Psoas muscle (tissue), 8 donors: ENCODE data around the gene ARHGAP45. TPM values are rescaled to one million over a fixed set of nuclear protein-coding genes. Genes with fewer than 3 reads are reported as not detected.

Source experiments
- ATAC-seq, 4 donors: fragments of 200-7000 bp; cut with Tn5 transposase; one replicate each; pipeline ENCODE4 v1.9.1; 2020; ENCODE audit warnings: moderate library complexity in 3 of 4, mild to moderate bottlenecking in 2 of 4
- DNase-seq, 2 donors: peaks; one replicate each; pipeline ENCODE4 v3.0.0-alpha.2; 2020
- H3K27ac ChIP-seq: fragments of 200-600 bp; one replicate; pipeline ENCODE4 v1.8.0; 2022
- H3K27me3 ChIP-seq, 3 donors: fragments of 200-600 bp in 1 of 3; one replicate each; pipeline versions ENCODE4 v1.6.1 to v1.8.0; 2013 to 2022; ENCODE audit warnings: low read length in 2 of 3, mild to moderate bottlenecking in 2 of 3, moderate library complexity in 1 of 3; ENCODE audit not compliant: insufficient read depth in 3 of 3
- H3K36me3 ChIP-seq, 2 donors: fragments of 200-600 bp in 1 of 2; one replicate each; pipeline versions ENCODE4 v1.6.1 to v1.8.0; 2013 to 2022; ENCODE audit warnings: low read depth in 1 of 2, mild to moderate bottlenecking in 1 of 2, moderate library complexity in 1 of 2; ENCODE audit not compliant: insufficient read depth in 1 of 2
- H3K4me1 ChIP-seq: fragments of 200-600 bp; one replicate; pipeline ENCODE4 v1.8.0; 2022
- H3K4me3 ChIP-seq: fragments of 200-600 bp; one replicate; pipeline ENCODE4 v1.8.0; 2022; ENCODE audit warnings: mild to moderate bottlenecking
- H3K9me3 ChIP-seq: fragments of 200-600 bp; one replicate; pipeline ENCODE4 v1.8.0; 2022
- WGBS, 3 donors: extraction: QIAGEN DNeasy Blood & Tissue Kit; methylation state at CpG; one replicate each; pipeline versions ENCODE4 v1.1.6 to v1.1.7; 2013; 5-methylcytosine and 5-hydroxymethylcytosine counted together
- intact Hi-C, 2 donors: fragments of 100-400 bp; cut with DNase I; formaldehyde crosslinking; loops; one replicate each; pipeline versions ENCODE4 v1.11.0 to v1.14.2; 2022
- polyA plus RNA-seq, 3 donors: library from polyadenylated mRNA; stranded (reverse); fragments of 200-250 nt; gene quantifications; one replicate each; pipeline ENCODE4 v1.2.3, GENCODE V29; 2013
- total RNA-seq, 4 donors: library from RNA; stranded (reverse); fragmentation: NEBNext Ultra II Directional in 2 of 4; extraction: Animal tissue kit (Norgen Biotek cat#: 25700) in 2 of 4; gene quantifications; one replicate each; pipeline versions ENCODE4 v1.2.1 to v1.2.4, GENCODE V29; 2021 to 2023
- TF ChIP-seq, protein P1 (sequence below): fragments of 200-600 bp; IDR thresholded peaks from one replicate; pipeline ENCODE4 v1.8.0; 2022; ENCODE audit warnings: antibody characterized with exemption
- donor health status: healthy with polysubstance abuse.
- donor health status: DM: no; HTN: no; CAD: no; lungs with moderate emphysema.
- donor health status: Bipolar disorder and iron deficiency.
- donor health status: healthy.
- donor health status: DM: yes; HTN: yes; CAD: no.
- donor health status: DM: no; HTN: no; CAD: no.
- donor health status: DM: no; HTN: no; CAD: no.
- donor health status: DM: yes; HTN: yes; CAD: no.

The ARHGAP45 gene
- total and polyA plus RNA-seq, 7 donors = 1.2 to 4.0 (median 2.0) TPM

DNA sequence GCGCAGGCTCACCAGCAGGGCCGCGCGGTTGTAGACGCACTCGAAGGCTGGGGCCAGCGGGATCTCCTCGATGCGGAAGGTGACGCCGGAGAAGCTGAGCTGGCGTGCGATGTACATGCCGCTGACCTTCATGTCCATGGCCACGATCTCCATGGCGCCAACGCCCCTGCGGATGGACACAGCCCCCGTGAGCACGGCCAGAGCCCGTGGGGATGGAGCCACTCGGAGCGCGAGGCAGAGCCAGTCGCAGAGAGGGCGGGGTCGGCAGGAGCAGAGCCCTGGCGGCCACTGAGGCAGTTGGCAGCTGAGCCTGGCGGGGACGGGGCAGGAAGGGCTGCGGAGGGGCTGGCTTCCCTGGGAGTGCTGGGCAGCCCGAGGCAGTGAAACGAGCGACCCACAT lies 52.0 kb downstream of the ARHGAP45 start:
- WGBS, 3 donors = 93 to 95% (median 94%) methylated on average over 33 to 34 of the region's 34 CpGs
- H3K4me1 ChIP-seq = no peaks in the 10 kb centered on the region
- no peak overlapping the region for H3K4me3 ChIP-seq
- TF ChIP-seq, protein P1, sequence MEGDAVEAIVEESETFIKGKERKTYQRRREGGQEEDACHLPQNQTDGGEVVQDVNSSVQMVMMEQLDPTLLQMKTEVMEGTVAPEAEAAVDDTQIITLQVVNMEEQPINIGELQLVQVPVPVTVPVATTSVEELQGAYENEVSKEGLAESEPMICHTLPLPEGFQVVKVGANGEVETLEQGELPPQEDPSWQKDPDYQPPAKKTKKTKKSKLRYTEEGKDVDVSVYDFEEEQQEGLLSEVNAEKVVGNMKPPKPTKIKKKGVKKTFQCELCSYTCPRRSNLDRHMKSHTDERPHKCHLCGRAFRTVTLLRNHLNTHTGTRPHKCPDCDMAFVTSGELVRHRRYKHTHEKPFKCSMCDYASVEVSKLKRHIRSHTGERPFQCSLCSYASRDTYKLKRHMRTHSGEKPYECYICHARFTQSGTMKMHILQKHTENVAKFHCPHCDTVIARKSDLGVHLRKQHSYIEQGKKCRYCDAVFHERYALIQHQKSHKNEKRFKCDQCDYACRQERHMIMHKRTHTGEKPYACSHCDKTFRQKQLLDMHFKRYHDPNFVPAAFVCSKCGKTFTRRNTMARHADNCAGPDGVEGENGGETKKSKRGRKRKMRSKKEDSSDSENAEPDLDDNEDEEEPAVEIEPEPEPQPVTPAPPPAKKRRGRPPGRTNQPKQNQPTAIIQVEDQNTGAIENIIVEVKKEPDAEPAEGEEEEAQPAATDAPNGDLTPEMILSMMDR = no peak
- ATAC-seq (no peak), DNase-seq (no peak)
- no peak overlapping the region for H3K27ac ChIP-seq
- peaks cover 6 to 100% of the 10 kb centered on the region in 2 donors for H3K36me3 ChIP-seq
- no peaks in the 10 kb centered on the region for H3K27me3 ChIP-seq
- H3K9me3 ChIP-seq = no peaks in the 10 kb centered on the region
- intact Hi-C loops = no loop called here

DNA sequence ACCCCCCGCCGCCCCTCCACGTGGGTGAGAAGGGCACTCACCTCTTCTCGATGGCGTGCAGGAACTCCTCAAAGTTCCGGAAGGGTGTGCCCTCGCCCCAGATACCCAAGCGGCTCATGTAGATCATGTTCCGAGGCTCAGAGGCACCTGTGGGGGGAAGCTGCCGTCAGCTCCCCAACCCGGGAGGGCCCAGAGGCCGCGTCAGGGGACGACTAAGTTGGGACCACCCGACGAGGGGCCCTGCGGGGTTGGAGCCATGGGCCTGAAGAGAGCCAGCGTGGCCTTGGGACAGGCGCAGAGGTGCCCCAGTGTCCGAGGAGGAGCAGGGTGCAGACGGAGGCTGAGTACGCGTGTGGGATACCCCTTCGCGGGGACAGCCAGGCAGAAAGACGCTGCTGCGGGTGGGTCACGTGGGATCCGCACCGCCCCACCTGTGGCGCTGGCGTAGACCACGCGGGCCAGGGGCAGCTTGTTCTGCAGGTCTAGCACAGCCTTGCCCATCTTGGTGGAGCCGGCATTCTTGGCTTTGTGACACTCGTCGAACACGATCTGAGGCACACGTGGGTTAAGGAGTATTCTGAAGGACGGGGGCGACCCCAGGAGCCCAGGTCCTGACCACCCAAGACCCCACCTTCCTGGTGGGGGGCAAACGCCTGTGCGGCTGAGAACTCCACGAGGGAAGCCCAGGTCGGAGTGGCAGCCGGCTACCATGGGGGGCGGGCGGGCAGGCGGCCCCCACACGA lies 52.7 kb downstream of the ARHGAP45 start:
- Histone ChIP-seq H3K4me1 (no peaks in the 10 kb centered on the region), H3K4me3 (no peak overlapping the region), H3K27ac (no peak overlapping the region), H3K27me3 (no peaks in the 10 kb centered on the region), H3K9me3 (no peaks in the 10 kb centered on the region), H3K36me3 (peaks cover 7 to 100% of the 10 kb centered on the region in 2 donors)
- intact Hi-C loops = no loop called here
- 90 to 93% (median 93%) methylated on average over 50 of the region's 50 CpGs for WGBS, 3 donors
- DNase-seq = peak in 1 of 2 donors; percentile 50
- ATAC-seq = no peak
- TF ChIP-seq, protein P1 = no peak

DNA sequence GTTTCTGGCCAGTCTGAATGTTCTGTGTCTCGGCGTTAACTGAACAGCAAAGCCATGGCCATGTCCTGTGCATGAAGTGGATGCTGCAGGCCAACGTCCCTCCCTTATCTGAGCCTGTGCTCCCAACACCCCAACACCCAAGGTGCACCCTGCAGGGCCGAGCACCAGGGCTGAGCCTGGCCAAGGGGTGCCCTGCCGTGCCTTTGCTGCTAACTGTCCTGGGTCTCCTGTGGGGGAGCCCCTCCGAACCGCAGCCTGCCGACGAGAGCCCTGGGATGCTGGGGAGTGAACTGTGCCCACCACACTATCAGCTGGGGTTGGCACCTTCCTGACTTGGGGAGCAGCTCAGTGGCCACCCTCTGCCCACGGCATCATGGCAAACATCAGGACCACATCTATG lies 54.4 kb downstream of the ARHGAP45 start:
- Histone ChIP-seq H3K4me1 (peaks cover 6% of the 10 kb centered on the region), H3K36me3 (peaks cover 8 to 98% of the 10 kb centered on the region in 2 donors), H3K27me3 (no peaks in the 10 kb centered on the region), H3K9me3 (no peaks in the 10 kb centered on the region), H3K27ac (no peak overlapping the region), H3K4me3 (no peak overlapping the region)
- 94 to 99% (median 96%) methylated on average over 10 of the region's 10 CpGs for WGBS, 3 donors
- intact Hi-C loops = no loop called here
- TF ChIP-seq, protein P1 = no peak
- DNase-seq = no peak
- ATAC-seq = no peak

DNA sequence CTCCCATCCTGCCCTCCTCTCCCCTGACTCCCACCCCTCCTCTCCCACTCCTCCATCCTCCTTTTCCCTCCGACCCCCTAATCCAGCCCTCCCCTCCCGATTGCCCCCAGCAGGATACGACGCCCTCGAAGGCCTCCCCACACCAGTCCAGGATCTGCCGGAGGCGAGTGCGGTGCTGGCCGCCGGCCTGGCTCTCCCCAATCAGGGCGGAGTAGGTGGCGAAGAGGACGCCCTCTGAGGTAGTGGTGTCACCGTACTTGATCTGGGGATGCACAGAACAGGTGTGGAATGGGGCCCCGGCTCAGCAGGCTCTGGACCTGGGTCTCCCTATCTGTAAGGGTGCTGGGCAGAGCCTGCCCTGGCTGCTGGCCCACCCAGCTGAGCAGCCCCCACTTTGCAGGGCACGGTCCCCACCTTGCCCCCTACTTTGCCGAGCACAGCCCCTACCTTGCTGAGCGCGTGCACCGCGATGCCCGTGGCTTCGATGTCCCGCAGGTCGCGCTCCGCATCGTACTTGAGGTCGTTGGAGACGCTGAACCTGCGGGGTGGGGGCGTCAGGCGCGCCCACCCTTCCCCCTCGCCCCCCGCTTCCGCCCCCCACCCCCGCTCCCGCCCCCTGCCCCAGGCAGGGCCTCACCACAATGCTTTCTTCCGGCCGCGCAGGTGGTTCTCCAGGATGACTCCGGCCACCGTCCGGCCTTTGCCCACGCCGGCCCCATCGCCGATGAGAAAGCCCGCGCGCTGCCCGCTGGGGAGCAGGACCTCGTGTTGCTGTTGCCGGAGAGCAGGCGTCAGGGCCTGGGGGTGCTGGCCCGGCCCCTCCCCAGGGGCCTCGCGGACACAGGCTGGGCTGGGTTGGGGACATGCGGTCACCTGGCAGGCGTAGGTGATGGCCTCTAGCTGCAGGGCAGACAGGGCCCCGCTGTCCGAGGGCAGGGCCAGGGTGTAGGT lies 55.3 kb downstream of the ARHGAP45 start:
- ATAC-seq (no peak), DNase-seq (peak in 1 of 2 donors; percentile 48)
- 95 to 96% (median 95%) methylated on average over 59 to 63 of the region's 63 CpGs for whole genome bisulfite sequencing, 3 donors
- H3K27ac ChIP-seq = no peak overlapping the region
- no peak overlapping the region for H3K4me3 ChIP-seq
- H3K27me3 ChIP-seq = no peaks in the 10 kb centered on the region
- peaks cover 14% of the 10 kb centered on the region for H3K4me1 ChIP-seq
- peaks cover 2 to 98% of the 10 kb centered on the region in 2 donors for H3K36me3 ChIP-seq
- TF ChIP-seq, protein P1 = no peak
- H3K9me3 ChIP-seq = no peaks in the 10 kb centered on the region
- intact Hi-C loops = no loop called here
